Activated T-helper 1 cell treated with anti-CD3 and anti-CD28 coated beads, Interleukin-2, amount 50 U/mL, for 16 hours (primary cell): ENCODE results near the gene SLC16A5.
"Not testable (repeated sequence)": the region's sequence is repeated elsewhere in the genome, so short reads cannot be mapped to it uniquely, and the experiment has no call there.

ENCODE experiments used
- DNase-seq, 2 donors: peaks; one replicate each; pipeline ENCODE4 v3.0.0-alpha.2; 2020; ENCODE audit warnings: low read depth in 1 of 2, low spot score in 1 of 2

SLC16A5 gene

DNA sequence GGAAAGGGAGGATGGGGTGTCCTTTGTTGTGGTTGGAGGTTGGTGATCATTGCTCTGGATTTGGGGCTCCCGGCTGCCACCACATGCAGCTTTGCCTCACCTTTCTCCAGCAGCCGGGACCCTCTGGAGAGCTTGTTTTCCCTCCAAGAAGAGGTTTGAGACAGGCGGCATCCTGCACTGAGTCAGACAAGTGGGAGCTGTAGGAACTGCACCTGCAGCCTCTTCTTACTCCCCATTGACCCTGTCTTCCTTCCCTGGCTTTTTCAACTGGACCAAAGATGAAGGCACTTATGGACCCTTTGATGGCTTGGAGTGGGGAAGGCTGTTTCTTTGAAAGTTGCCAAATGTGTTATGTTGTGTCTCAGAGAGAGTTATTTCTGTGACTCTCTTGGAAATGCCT, 24.1 kb upstream of the SLC16A5 start:
- no peak for DNase-seq

DNA sequence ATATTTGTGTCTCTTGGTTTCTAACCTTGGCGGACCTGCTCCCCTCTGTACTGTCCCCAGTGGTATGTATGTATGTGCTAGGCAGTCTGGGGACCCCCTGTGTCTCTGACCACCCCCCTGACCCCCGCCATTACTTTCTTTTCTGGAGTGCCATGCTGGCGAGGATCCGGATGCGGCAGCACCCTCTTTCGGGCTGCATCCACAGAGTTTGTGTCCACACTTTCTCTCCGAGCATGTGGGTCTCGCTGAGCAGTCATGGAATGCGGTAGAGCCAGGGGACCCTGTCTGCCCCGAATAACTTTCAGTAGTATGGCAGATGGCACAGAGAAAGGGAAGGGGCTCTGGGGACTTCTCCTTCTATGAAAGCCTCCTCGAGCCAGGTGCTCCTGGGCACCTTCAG, 23.7 kb upstream of the SLC16A5 start:
- DNase-seq, result no peak

DNA sequence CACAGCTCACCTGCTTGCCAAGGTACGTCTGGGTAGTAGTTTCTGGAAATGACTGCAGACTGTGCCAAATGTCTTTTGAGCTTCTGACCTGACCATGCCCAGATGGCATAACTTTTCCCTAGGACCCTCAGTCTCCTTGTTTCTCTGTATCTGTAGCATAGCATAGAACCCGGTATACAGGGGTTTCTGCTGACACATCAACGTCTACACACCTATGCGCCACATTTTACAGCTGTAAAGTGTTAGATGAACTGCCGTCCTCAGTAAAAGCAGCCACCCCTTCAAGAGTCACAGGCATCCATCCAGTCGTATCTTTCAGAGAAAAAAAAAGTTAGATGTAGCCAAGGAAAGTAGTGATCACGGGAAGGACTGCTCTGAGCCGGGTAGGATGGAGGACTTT, 23.3 kb upstream of the SLC16A5 start:
- DNase-seq, result no peak

DNA sequence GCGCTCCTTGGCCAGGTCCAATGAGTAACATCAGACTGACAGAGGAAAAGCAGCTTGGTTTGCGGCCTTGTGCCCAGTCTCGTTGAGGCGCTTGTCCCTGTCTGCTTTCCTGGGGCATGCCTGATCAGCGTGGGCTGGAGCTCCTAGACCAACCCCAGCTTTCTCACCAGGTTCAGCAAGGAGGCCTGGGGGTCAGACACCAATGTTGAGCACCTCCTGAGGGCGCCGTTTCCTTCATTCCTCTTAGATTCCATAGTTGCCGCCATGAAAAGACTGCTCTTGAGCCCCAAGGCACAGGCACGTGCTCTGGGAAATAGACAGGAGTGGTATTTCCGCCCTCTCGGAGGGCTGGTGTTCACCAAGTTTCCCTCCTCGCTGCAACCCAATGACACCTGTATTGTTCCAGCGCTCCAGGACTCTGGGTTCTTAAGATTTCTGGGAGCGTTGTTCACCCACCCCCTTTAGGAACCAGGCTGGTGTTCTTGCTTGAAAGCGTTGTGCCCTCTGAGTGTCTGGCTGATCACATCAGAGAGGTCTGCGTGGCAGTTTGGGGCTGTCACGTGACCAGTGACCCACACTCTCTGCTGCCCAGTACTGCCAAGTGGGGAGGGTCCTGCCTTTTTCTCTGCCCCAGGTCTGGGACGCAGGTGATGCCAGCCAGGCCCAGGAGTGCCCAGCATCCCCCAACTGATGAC, 22.7 kb upstream of the SLC16A5 start:
- no peak for DNase-seq

DNA sequence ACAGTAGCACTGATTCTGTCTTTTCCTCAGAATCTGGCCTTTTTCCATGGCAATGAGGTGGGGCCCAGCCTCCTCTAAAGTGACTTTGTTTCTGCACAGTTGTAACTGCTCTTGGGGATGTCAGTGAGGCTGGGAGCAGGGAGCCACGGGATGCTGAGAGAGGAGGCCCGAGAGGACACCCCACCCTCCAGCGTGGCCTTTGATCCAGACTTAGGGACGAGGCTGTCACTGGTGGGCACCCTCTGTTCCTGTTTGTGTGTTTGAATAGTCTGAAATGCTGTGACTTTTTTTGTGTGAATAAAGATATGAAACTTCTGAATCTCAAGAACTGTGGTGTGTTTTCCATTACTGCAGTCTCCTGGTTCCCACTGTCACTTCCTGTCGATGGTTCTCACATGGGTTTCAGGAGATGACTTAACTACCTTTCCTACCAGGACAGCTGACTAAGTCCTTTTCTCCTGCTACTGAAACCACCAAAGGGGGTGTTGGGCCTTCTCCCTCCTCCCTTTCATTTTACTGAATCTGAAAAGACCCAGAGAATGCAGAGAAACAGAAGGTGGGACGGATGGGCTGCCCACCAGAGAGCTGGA, 22.1 kb upstream of the SLC16A5 start:
- no peak for DNase-seq

DNA sequence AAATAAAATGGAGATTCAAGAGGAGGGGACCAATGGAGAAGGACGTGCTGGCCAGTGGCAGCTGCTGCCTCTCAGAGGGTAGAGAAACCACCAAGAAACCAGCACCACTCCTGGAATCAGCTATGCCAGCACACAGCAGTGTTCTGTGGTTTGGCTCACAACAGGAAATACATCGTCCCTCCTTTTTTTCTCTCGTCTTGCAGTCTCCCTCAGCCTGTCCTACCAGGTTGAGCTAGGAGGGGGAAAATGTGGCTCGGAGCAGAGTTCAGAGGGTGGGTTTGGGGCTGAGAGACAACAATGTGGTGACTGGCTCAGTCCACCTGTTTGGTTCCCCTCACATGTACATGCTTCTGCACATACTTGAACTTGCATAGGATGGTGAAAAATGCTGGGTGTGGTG, 19.9 kb upstream of the SLC16A5 start:
- DNase-seq, result no peak

DNA sequence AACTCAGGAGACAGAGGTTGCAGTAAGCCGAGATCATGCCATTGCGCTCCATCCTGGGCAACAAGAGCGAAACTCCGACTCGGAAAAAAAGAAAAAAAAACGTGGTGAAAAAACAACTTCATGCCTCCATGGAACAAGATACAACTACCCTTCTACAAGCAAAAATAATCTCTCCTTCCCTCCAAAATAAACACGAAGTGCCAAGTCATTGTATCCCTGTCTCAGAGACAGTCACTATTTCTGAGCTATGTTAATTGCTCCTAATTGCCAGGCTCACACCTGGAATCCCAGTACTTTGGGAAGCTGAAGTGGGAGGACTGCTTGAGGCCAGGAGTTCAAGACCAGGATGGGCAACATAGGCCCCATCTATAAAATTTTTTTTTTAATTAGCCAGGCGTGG, 19.0 kb upstream of the SLC16A5 start:
- no peak for DNase-seq

DNA sequence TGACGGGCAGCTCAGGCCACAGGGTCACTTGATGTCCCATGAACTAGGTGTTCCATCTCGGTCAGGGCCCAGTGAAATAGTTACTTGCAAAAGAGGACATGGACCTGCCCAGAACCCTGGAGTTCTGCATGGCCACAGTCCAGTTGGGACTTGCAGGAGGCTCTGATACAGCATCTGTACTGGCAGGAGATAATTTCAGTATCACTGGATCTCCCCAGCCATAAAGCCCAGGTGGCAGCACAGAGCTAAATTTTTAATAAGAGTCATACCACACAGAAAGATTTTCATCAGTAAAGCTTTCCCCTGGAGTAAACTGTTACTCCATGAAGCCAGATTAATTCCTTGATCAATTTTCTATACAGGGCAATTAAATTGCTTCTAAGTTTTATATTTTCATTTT, 18.0 kb upstream of the SLC16A5 start:
- DNase-seq, result no peak

DNA sequence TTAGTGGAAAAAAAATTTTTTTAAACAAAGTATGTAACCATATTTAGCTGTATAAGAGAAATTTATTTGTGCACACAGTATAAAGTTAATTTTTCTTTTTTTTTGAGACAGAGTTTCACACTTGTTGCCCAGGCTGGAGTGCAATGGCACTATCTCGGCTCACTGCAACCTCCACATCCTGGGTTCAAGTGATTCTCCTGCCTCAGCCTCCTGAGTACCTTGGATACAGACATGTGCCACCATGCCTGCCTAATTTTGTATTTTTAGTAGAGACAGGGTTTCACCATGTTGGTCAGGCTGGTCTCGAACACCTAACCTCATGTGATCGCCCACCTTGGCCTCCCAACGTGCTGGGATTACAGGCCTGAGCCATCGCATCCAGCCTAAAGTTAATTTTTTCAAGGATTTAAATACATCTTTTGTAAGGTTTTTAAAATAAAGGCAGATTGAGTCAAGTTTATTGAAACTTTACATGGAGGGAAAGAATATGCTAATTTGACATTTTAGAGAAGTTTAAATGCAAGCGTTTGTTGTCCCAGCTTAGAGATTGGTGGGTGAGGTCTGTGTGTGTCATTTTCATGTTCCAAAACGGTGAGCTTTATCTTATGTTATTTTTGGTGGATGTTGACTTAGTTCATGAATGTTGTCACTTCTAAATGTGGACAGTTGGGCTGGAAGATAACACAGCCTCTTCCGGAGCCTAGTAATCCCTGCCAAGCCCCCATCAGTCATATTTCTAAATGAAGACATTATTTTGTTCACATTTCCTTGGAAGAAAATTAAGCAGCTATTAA, 16.1 kb upstream of the SLC16A5 start:
- DNase-seq, result not testable (repeated sequence)

DNA sequence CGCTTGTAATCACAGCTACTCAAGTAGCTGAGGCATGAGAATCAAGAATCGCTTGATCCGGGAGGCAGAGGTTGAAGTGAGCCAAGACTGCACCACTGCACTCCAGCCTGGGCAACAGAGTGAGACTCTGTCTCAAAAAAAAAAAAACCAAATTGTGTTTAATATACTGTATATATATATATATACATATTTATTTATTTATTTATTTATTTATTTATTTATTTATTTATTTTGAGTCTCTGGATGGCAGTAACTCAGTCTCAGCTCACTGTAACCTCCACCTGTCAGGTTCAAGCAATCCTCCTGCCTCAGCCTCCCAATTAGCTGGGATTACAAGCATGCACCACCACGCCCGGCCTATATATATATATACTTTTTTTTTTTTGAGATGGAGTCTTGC, 14.8 kb upstream of the SLC16A5 start:
- not testable (repeated sequence) for DNase-seq

DNA sequence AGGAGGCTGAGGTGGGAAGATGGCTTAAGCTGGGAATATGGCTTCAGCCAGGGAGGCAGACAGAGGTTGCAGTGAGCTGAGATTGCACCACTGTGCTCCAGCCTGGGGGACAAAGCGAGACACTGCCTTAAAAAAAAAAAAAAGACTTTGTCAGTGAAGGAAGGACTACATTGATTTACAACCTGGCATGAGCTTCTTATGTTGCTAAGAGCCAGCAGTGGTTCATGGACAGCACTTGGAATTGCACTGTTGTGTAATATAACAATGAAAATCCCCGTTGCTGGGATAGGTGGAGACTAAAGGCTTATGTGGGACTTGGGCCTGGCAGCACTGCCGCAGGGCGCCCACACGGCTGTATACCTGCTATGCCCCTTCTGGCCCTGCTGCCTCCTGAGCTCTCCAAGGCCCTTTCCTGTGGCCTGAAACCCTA, 14.1 kb upstream of the SLC16A5 start:
- no peak for DNase-seq

DNA sequence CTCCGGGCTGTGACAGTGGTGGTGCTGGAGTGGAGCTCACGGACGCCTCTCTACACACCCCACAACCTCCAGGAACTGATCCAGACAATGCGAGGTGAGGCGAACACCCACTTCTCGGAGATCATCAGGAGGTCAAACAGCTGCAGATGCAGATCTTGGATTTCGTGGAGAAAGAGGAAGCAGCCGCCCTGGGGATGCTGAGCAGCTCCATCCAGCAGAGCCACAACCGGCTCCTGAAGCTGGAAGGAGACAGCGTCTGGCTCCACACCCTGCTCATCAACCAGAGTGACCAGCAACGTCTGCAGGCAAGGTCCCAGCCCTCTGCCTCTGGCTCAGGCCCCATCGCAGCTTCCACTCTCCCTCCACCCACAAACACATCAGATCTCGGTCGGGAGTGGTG, 13.2 kb upstream of the SLC16A5 start:
- no peak for DNase-seq

DNA sequence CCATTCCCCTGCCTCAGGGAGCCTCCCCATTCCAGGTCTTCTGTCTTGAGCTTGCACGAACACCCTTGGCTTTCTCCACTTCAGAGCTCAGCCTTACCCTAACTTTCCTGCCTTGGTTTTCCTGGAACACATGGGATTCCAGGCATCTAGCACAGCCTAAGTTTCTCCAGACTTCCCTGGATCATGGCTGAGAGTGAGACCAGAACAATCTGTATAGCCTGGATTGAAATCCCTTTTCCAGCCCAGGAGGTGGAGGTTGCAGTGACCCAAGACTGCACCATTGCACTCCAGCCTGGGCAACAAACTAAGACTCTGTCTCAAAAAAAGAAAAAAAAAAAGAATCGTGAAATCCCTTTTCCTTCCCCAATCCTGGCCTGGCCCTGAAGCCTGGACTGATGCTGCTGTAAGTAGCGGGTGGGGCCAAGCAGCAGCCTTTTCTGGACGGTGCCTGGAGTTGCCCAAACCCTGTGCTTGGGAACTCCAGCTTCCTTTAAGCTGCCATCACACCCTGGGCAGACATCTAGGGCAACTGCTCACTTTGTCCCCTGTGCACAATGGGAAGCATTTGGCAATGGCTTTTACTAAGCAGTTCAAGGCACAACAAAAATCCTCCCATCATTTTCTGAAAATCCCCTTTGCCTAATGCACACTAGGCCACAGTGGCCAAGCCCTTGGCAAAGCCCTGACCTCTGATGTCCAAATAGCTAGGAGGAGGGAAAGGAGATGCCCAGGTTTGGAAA, 12.0 kb upstream of the SLC16A5 start:
- DNase-seq, result no peak

DNA sequence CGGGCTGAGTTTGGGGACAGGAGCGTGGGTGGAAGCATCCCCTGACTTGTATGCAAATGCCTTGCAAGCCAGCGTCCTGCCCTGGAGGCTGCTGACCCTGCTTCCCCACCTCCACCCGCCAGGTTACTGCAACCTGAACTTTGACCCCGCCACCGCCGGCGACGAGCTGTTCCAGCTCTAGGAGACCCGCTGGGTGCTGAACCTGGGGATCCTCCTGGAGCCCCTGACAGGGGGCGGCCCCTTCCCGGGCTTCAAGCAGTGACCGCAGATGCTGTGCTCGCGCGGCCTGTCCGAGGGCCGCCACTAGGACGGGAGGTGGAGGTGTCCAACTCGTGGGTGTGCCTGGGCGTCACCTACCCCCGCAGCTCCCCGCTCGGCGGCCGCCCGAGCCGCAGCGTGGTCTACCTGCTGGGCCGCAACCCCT, 10.7 kb upstream of the SLC16A5 start:
- DNase-seq, result no peak

DNA sequence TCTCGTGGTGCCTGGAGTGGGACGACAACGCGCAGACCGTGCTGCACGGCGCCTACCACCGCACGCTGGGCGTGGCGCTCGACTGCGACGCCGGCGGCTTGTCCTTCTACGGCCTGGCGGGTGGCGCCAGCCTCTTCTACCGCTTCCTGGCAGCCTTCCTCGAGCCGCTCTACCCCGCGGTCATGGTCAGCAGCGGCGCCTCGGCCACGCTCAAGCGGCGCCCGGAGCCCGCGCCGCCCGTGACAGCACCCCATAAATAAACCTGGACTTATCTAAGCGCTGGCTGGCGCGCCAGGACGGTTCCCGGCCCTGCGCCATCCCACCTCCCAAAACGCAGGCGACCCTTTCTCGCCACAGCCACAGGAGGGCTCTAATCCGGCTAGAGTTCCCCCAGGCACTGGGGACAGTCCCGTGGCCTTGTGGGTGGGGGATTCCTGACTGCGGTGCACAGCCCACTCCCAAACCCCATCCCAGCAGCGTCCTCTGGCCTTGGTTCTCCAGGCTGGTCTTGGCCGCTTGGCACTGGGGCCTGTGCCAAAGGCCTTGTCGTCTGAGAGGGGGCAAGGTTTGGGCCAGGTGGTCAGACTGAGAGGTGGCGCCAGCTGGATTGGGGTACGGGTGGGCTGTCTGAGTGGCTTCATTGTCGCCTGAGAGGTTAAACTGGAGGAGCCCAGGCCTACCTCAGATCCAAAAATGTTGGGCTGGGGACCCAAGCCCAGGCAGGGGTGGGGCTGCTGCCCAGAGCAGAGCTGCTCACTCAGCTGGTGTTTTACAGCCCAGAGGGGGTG, 10.1 kb upstream of the SLC16A5 start:
- DNase-seq, result peak in 1 of 2 donors; percentile 37

DNA sequence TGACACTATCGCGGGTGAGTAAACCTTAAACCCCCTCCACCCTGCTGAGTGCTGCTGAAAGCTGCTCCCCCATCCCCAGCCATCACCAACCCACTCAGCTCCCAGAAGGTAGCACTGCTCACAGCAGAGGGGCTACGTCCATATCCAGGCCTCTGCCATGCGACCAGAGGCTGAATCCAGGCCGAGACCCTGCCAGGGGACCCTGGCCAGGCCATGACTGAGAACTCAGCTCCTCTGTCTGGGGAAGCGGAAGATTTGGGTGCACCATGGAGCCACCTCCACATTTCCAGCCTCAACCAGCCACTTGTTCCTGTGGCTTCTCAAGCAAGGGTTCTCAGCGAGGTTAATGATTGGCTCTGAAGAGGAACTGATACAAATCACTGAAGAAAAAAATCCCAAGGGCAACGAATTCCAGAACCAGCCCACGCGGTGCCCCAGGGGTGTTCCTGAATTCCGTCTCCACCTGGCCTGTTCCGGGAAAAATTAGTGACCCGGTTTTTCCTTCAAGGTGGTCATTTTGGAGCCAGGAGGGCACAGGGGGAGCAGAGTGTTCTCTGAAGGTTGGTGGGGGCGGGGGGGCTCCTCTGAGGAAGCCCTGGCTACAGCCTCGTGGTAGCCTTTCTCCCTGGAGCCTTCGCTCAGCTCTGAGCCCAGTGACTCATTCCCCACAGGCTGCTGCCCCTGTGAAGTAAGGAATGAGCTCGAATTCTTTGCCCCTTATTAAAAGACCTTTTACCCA, 9.3 kb upstream of the SLC16A5 start:
- DNase-seq, result no peak

DNA sequence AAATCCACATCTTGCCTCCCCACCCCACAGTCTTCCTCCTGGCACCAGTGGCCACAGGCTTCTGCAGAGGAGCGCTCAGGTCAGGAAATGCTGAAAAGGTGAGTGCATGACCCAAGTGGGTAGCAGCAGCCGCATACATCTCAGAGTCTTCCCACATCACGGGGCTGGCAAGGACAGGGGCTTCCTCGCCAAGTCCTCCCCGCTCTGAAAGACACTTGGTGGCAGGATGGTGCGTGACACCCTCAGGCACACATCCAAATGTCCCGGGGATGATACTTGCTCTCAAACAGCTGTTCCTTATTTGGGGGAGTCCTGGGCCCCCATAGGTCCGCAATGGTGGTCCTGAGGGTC, 8.8 kb upstream of the SLC16A5 start:
- no peak for DNase-seq

DNA sequence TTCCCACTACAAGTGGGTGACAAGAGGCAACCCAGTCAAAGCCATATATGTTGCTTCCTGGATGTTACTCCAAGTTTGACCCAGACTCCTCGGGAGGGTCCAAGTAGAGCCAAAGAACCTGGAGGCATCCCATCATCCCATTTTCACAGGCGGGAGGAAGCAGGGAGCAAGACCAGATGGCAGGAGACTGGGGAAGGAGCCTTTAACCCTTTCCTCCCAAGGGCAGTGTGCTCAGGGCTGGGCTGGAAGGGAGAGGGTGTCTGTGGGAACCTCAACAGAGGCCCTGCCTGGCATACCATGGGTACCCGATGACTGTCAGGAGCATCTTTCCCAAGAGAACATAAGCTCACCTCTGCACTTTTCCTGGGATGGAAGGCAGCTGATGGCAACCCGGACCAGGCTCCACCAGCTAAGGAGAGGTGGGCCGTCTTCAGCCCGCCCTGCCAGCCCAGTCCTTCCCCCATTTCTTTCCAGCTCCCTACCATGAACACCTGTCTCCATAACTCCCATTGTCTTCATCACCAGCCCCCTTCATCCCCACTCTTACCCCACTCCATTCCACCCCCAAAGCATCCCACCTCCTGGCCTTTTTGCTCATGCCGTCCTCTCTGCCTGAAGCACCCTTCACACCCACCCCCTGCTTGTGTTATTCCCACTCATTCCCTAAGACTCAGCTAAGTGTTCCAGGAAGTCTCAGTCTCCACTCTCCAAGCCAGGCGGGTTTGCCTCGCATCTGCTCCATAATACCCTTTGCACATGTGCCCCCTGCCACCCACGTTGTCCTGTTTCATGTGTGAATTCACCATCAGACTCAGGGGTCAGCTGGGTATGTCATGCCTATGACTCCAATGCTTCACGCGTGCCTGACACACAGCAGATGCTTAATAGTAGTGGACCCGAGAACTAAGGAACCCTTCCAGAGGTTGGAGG, 5.9 kb upstream of the SLC16A5 start:
- no peak for DNase-seq

DNA sequence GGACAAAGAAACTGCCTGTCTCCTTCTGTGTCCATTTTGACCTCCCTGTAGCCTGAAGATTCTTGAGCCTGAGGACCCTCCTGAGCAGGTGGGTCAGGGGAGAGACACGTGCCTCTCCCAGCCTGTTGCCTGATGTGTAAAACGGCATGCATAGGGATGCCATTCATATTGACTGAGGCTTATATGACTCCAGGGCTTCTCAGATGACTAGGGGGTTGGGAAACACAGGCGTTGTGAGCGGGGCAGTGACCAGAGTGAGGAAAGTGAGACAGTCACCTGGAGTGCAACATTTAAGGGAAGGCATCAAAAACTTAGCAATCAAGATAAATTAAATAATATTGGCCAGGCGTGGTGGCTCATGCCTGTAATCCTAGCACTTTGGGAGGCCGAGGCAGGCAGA, 5.1 kb upstream of the SLC16A5 start:
- no peak for DNase-seq
